CD14-positive monocyte (primary cell): Measurements from ENCODE around the gene OLIG3. TPM values are rescaled to one million over a fixed set of nuclear protein-coding genes. Genes with fewer than 3 reads are reported as not detected.

ENCODE experiments used
- DNase-seq, 3 donors: peaks; one replicate each; pipeline ENCODE4 v3.0.0-alpha.2; 2011 to 2022
- H2AFZ ChIP-seq: 2 replicates; pipeline ENCODE4 v1.6.0; 2012; ENCODE audit warnings: mild to moderate bottlenecking, low read depth, low read length, inconsistent platforms; ENCODE audit not compliant: insufficient read depth, poor library complexity, severe bottlenecking
- H3K27ac ChIP-seq, 2 donors: 1 replicate in 1 of 2; 2 replicates in 1 of 2; pipeline ENCODE4 v1.5.1; 2012 to 2013; ENCODE audit warnings: low read length in 2 of 2, control low read depth in 1 of 2, inconsistent platforms in 1 of 2, low read depth in 1 of 2, mild to moderate bottlenecking in 1 of 2
- H3K27me3 ChIP-seq, 2 donors: one replicate each; pipeline versions ENCODE4 v1.6.0 to v1.6.1; 2011 to 2013; ENCODE audit warnings: low read length in 2 of 2; ENCODE audit not compliant: control insufficient read depth in 2 of 2, insufficient read depth in 2 of 2
- H3K36me3 ChIP-seq, 2 donors: replicated peaks in 1 of 2; 1 replicate in 1 of 2; 2 replicates in 1 of 2; pipeline versions ENCODE4 v1.5.1 to v1.6.1; 2012 to 2013; ENCODE audit warnings: low read length in 2 of 2, control low read depth in 1 of 2, inconsistent platforms in 1 of 2, mild to moderate bottlenecking in 1 of 2; ENCODE audit not compliant: insufficient read depth in 2 of 2, control insufficient read depth in 1 of 2
- H3K4me1 ChIP-seq, 2 donors: 1 replicate in 1 of 2; 2 replicates in 1 of 2; pipeline versions ENCODE4 v1.5.1 to v1.6.1; 2012 to 2013; ENCODE audit warnings: low read length in 2 of 2, control low read depth in 1 of 2, inconsistent platforms in 1 of 2, mild to moderate bottlenecking in 1 of 2, moderate library complexity in 1 of 2; ENCODE audit not compliant: insufficient read depth in 2 of 2, control insufficient read depth in 1 of 2
- H3K4me2 ChIP-seq: replicated peaks from 2 replicates; pipeline ENCODE3; 2012; ENCODE audit warnings: low read length, moderate library complexity, mild to moderate bottlenecking; ENCODE audit not compliant: poor library complexity, severe bottlenecking; ENCODE audit errors: extremely low read depth
- H3K4me3 ChIP-seq, 3 experiments: fragments of 200-600 bp in 1 of 3; sonication (generic) in 1 of 3; replicated peaks in 1 of 3; 1 replicate in 2 of 3; 2 replicates in 1 of 3; pipeline ENCODE4 v1.5.1; 2011 to 2013; ENCODE audit warnings: low read length in 3 of 3, mild to moderate bottlenecking in 3 of 3, control low read depth in 2 of 3, low read depth in 2 of 3, inconsistent platforms in 1 of 3, moderate library complexity in 1 of 3
- H3K79me2 ChIP-seq: 2 replicates; pipeline ENCODE4 v1.6.0; 2012; ENCODE audit warnings: mild to moderate bottlenecking, control low read depth, inconsistent platforms, low read length, moderate library complexity; ENCODE audit not compliant: insufficient read depth
- H3K9ac ChIP-seq: 2 replicates; pipeline ENCODE4 v1.6.0; 2017; ENCODE audit warnings: low read length, mild to moderate bottlenecking; ENCODE audit not compliant: insufficient read depth, poor library complexity, severe bottlenecking
- H3K9me3 ChIP-seq, 2 donors: replicated peaks in 1 of 2; 1 replicate in 1 of 2; 2 replicates in 1 of 2; pipeline versions ENCODE4 v1.5.1 to v1.6.1; 2012 to 2013; ENCODE audit warnings: low read length in 2 of 2, control low read depth in 1 of 2; ENCODE audit not compliant: control insufficient read depth in 1 of 2, insufficient read depth in 1 of 2
- H4K20me1 ChIP-seq: 2 replicates; pipeline ENCODE4 v1.6.0; 2012; ENCODE audit warnings: mild to moderate bottlenecking, low read length, control low read depth, moderate library complexity; ENCODE audit not compliant: insufficient read depth
- H3K27ac Mint-ChIP-seq, 7 donors: one replicate each; pipeline ENCODE4 v1.8.0; 2020; ENCODE audit warnings: mild to moderate bottlenecking in 7 of 7, mixed read lengths in 7 of 7, moderate library complexity in 6 of 7, inconsistent platforms in 2 of 7
- H3K27me3 Mint-ChIP-seq, 3 donors: one replicate each; pipeline ENCODE4 v1.8.0; 2021 to 2022; ENCODE audit warnings: low read depth in 3 of 3, mild to moderate bottlenecking in 3 of 3, mixed read lengths in 3 of 3, moderate library complexity in 3 of 3, inconsistent platforms in 1 of 3
- H3K36me3 Mint-ChIP-seq, 2 donors: one replicate each; pipeline ENCODE4 v1.8.0; 2020; ENCODE audit warnings: mixed read lengths in 2 of 2, inconsistent platforms in 1 of 2, mild to moderate bottlenecking in 1 of 2
- H3K4me1 Mint-ChIP-seq: one replicate; pipeline ENCODE4 v1.8.0; 2020; ENCODE audit warnings: mild to moderate bottlenecking, mixed read lengths
- H3K4me3 Mint-ChIP-seq, 2 donors: one replicate each; pipeline ENCODE4 v1.8.0; 2020; ENCODE audit warnings: mild to moderate bottlenecking in 2 of 2, mixed read lengths in 2 of 2, moderate library complexity in 1 of 2
- H3K9me3 Mint-ChIP-seq, 7 donors: one replicate each; pipeline ENCODE4 v1.8.0; 2020 to 2022; ENCODE audit warnings: mixed read lengths in 7 of 7, mild to moderate bottlenecking in 6 of 7, moderate library complexity in 6 of 7, inconsistent platforms in 2 of 7
- WGBS: methylation state at CpG from one replicate; pipeline ENCODE4 v1.1.5; 2013; ENCODE audit warnings: missing lambda C conversion rate; ENCODE audit not compliant: insufficient coverage; 5-methylcytosine and 5-hydroxymethylcytosine counted together
- intact Hi-C, 2 donors: fragments of 100-400 bp; cut with micrococcal nuclease; formaldehyde crosslinking; loops; one replicate each; pipeline versions ENCODE4 v1.15.0 to v1.15.1; 2023
- polyA minus RNA-seq: library from RNA; depleted of rRNA, polyadenylated mRNA; stranded (reverse); fragments of >200 nt; gene quantifications from 2 replicates; pipeline ENCODE4 v1.2.3, GENCODE V29; 2012
- polyA plus RNA-seq, 3 donors: library from polyadenylated mRNA; depleted of rRNA in 1 of 3; unstranded in 2 of 3; stranded (reverse) in 1 of 3; fragments of 300-500 nt in 2 of 3; fragments of >200 nt in 1 of 3; fragmentation: Illumina TruSeq in 2 of 3; gene quantifications; 1 replicate in 2 of 3; 2 replicates in 1 of 3; pipeline ENCODE4 v1.2.3, GENCODE V29; 2012 to 2021
- total RNA-seq, 12 experiments: library from RNA in 1 of 12; stranded (reverse) in 1 of 12; fragments of 120-200 nt in 1 of 12; gene quantifications; one replicate each; pipeline ENCODE4 v1.2.4 and lab custom pipeline; 2013 to 2026; ENCODE audit warnings: mixed read lengths in 6 of 12, inconsistent platforms in 1 of 12
- TF ChIP-seq, protein P1 (sequence below): fragments of 200-600 bp; IDR thresholded peaks from one replicate; pipeline ENCODE4 v1.8.0; 2022; ENCODE audit warnings: antibody characterized with exemption, mild to moderate bottlenecking

Gene OLIG3
- not detected for total RNA-seq (2013)
- not detected for polyA plus RNA-seq
- not detected in 2 replicates for polyA minus RNA-seq
- 0 to 0.35 (median 0) reads per million in 11 experiments for total RNA-seq (lab: John Stamatoyannopoulos, UW)

DNA sequence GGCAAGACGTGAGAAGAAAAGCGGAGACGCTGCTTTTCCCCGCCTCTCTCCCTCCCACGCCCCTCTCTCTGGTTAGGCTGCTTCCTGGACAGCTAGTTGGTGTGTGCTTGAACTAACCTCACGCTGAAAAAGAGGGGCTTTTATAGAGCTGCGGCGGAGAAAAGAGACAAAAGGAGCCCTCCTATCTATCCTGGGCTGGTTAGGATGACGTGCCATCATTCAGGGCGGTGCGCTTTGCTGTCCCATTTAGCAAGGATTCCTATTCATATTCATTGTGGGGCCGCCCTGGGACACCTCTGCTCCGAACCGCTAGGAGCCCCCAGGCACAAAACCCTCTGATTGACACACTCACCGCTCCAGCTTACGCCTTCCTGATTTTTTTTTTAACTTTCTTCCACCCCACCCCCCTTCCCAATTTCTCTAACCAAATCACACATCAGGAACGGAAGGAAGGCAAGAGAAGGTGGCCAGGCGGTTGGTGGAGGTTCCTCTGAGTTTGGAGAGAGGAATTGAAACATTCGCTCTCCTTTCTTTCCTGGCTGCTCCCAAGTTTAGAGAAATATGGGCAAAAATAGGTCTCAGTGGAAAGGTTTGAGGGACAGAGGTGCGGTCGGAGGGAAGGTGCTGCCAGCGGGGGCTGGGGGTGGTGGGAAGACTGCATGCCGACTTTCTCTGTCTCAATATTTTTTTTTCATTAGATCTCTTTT is at the start of gene OLIG3:
OLIG3 (minus strand) TSS at position 114 of the 707 bp plus-strand sequence. CDS start 224 bp downstream, outside the sequence.
- no peak within 1 kb of the TSS for H3K9ac ChIP-seq
- Mint-ChIP-seq H3K27me3 (peaks cover 97 to 100% (median 98%) of the 10 kb centered on the region in 3 donors), H3K9me3 (peaks cover 0 to 42% (median 17%) of the 10 kb centered on the region in 7 donors), H3K4me3 (peak within 1 kb of the TSS in 1 of 2 donors; percentile 89), H3K27ac (peak within 1 kb of the TSS in 1 of 7 donors; percentile 19), H3K36me3 (peaks cover 0 to 6% of the 10 kb centered on the region in 2 donors), H3K4me1 (peaks cover 43% of the 10 kb centered on the region)
- intact Hi-C loops: no loop called here
- H3K79me2 ChIP-seq: no peaks in the 10 kb centered on the region
- no peak within 1 kb of the TSS for H3K27ac ChIP-seq
- DNase-seq: no peak
- TF ChIP-seq, protein P1, sequence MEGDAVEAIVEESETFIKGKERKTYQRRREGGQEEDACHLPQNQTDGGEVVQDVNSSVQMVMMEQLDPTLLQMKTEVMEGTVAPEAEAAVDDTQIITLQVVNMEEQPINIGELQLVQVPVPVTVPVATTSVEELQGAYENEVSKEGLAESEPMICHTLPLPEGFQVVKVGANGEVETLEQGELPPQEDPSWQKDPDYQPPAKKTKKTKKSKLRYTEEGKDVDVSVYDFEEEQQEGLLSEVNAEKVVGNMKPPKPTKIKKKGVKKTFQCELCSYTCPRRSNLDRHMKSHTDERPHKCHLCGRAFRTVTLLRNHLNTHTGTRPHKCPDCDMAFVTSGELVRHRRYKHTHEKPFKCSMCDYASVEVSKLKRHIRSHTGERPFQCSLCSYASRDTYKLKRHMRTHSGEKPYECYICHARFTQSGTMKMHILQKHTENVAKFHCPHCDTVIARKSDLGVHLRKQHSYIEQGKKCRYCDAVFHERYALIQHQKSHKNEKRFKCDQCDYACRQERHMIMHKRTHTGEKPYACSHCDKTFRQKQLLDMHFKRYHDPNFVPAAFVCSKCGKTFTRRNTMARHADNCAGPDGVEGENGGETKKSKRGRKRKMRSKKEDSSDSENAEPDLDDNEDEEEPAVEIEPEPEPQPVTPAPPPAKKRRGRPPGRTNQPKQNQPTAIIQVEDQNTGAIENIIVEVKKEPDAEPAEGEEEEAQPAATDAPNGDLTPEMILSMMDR: no peak
- H4K20me1 ChIP-seq: no peaks in the 10 kb centered on the region
- no peaks in the 10 kb centered on the region for H3K36me3 ChIP-seq
- 9% methylated on average over 8 of the region's 23 CpGs for WGBS
- H3K9me3 ChIP-seq: peaks cover 3 to 54% of the 10 kb centered on the region in 2 donors
- H2AFZ ChIP-seq: no peak within 1 kb of the TSS
- H3K4me1 ChIP-seq: peaks cover 4 to 9% of the 10 kb centered on the region in 2 donors
- H3K27me3 ChIP-seq: peaks cover 95 to 100% of the 10 kb centered on the region in 2 donors
- no peak within 1 kb of the TSS for H3K4me3 ChIP-seq
- peak within 1 kb of the TSS; percentile 3 for H3K4me2 ChIP-seq

DNA sequence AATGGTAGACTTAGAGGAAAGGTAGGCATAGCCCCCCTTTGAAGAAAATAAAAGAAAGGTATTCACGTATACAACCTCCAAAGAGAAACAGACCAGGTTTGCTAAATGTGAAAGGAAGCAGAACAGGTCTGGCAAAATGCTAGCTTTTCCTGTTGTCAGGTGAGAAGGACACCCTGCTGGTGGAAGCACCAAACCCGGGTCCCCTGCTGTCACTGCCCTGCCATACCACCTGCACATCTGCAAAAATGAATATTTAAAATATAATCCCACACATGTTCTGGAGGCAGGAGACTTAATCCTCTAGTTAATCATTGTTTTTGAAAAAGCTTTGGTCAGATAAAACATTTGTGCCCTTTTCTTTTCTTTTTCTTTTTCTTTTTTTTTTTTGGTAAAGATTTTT is 48.9 kb upstream of the OLIG3 start:
- Histone ChIP-seq H3K4me2 (no peak overlapping the region), H3K79me2 (no peaks in the 10 kb centered on the region), H3K9me3 (no peaks in the 10 kb centered on the region), H3K4me3 (no peak overlapping the region), H3K4me1 (no peaks in the 10 kb centered on the region), H3K9ac (no peak overlapping the region), H3K27ac (no peak overlapping the region), H4K20me1 (no peaks in the 10 kb centered on the region), H2AFZ (no peak overlapping the region), H3K36me3 (no peaks in the 10 kb centered on the region), H3K27me3 (peaks cover 15 to 24% of the 10 kb centered on the region in 2 donors)
- no peak for DNase-seq
- intact Hi-C loops: no loop called here
- Mint-ChIP-seq H3K9me3 (peaks cover 0 to 5% (median 0%) of the 10 kb centered on the region in 7 donors), H3K4me3 (no peak overlapping the region), H3K36me3 (no peaks in the 10 kb centered on the region), H3K4me1 (no peaks in the 10 kb centered on the region), H3K27me3 (peaks cover 7 to 34% (median 21%) of the 10 kb centered on the region in 3 donors), H3K27ac (no peak overlapping the region)
- WGBS: no CpG with 5 or more reads among the region's 2 CpGs
- TF ChIP-seq, protein P1: no peak
